GM12878 (cell line): ENCODE data around the gene OTUB1. TPM values are rescaled to one million over a fixed set of nuclear protein-coding genes. Genes with fewer than 3 reads are reported as not detected.

Experiments
- ATAC-seq: fragments of 200-7000 bp; cut with Tn5 transposase; 3 replicates; pipeline ENCODE4 v1.9.1; 2020; ENCODE audit warnings: mild to moderate bottlenecking, moderate library complexity
- BruUV-seq: library from RNA; stranded (reverse); fragments of 400-500 nt; replicated peaks from 2 replicates; lab custom pipeline; 2021; lab: Mats Ljungman, UMichigan
- CTCF ChIA-PET: fragments of 300-600 bp; sonication (Branson Sonifier 250); formaldehyde crosslinking; extraction: SDS; loops from one replicate; lab custom pipeline; 2021; ENCODE audit warnings: inconsistent platforms; lab: Yijun Ruan, JAX
- POLR2A ChIA-PET: fragments of 350-600 bp; formaldehyde crosslinking; extraction: SDS; loops from one replicate; lab custom pipeline; 2021; ENCODE audit warnings: inconsistent platforms; lab: Charles Lee
- RAD21 ChIA-PET: fragments of 300-600 bp; sonication (Branson Sonifier 250); formaldehyde crosslinking; loops from one replicate; lab custom pipeline; 2023; ENCODE audit warnings: antibody characterized with exemption; ENCODE audit not compliant: unreplicated experiment; lab: Charles Lee
- SMC1A ChIA-PET: fragments of 300-600 bp; sonication (Branson Sonifier 250); formaldehyde crosslinking; loops from one replicate; lab custom pipeline; 2023; ENCODE audit not compliant: unreplicated experiment, uncharacterized antibody; lab: Charles Lee
- DNase-seq: peaks from one replicate; pipeline ENCODE4 v3.0.0-alpha.2; 2011; ENCODE audit warnings: low read depth, low spot score
- FAIRE-seq: peaks from 3 replicates; lab custom pipeline; 2011; peaks lifted over from hg19 to GRCh38; lab: Jason Lieb, UNC
- H2AFZ ChIP-seq: 2 replicates; pipeline ENCODE4 v1.6.0; 2011; ENCODE audit warnings: low read depth, low read length, control low read depth; ENCODE audit not compliant: control insufficient read depth
- H3K27ac ChIP-seq: 2 replicates; pipeline ENCODE4 v1.5.1; 2011; ENCODE audit warnings: control low read depth; ENCODE audit not compliant: control insufficient read depth, insufficient read depth
- H3K27me3 ChIP-seq, 2 experiments: replicated peaks in 1 of 2; 2 replicates each; pipeline versions ENCODE4 v1.6.0 to v1.6.1; 2011; ENCODE audit warnings: low read length in 1 of 2; ENCODE audit not compliant: control insufficient read depth in 2 of 2, insufficient read depth in 2 of 2
- H3K36me3 ChIP-seq, 2 experiments: 2 replicates each; pipeline ENCODE4 v1.5.1; 2011; ENCODE audit warnings: low read length in 1 of 2; ENCODE audit not compliant: control insufficient read depth in 2 of 2, insufficient read depth in 2 of 2
- H3K4me1 ChIP-seq: 2 replicates; pipeline ENCODE4 v1.6.1; 2011; ENCODE audit warnings: mild to moderate bottlenecking, low read length, moderate library complexity, mixed read lengths; ENCODE audit not compliant: control insufficient read depth, insufficient read depth
- H3K4me2 ChIP-seq: 2 replicates; pipeline ENCODE4 v1.6.0; 2011; ENCODE audit warnings: control low read depth; ENCODE audit not compliant: control insufficient read depth, insufficient read depth
- H3K4me3 ChIP-seq: fragments of 200-600 bp; sonication (generic); 2 replicates; pipeline ENCODE4 v1.5.1; 2016
- H3K79me2 ChIP-seq: 2 replicates; pipeline ENCODE4 v1.6.0; 2011; ENCODE audit warnings: low read length; ENCODE audit not compliant: control insufficient read depth, insufficient read depth
- H3K9ac ChIP-seq: 2 replicates; pipeline ENCODE4 v1.8.0; 2011; ENCODE audit warnings: low read length, control low read depth, mixed read lengths; ENCODE audit not compliant: control insufficient read depth, insufficient read depth
- H3K9me3 ChIP-seq: replicated peaks from 3 replicates; pipeline ENCODE4 v1.5.1; 2011; ENCODE audit warnings: mild to moderate bottlenecking, low read length; ENCODE audit not compliant: control insufficient read depth, insufficient read depth
- H4K20me1 ChIP-seq: 2 replicates; pipeline ENCODE4 v1.6.0; 2011; ENCODE audit not compliant: control insufficient read depth, insufficient read depth
- BACH1 ChIP-seq: fragments of 450-650 bp; IDR thresholded peaks from 2 replicates; pipeline ENCODE4 v1.6.1; 2017; ENCODE audit warnings: mild to moderate bottlenecking, borderline replicate concordance
- CEBPZ ChIP-seq: fragments of 150-350 bp; IDR thresholded peaks from 2 replicates; pipeline ENCODE4 v1.6.1; 2016; ENCODE audit warnings: low read depth, low read length
- HDGF ChIP-seq: fragments of 450-650 bp; IDR thresholded peaks from 2 replicates; pipeline ENCODE4 v1.6.1; 2016; ENCODE audit warnings: antibody characterized with exemption
- KDM1A ChIP-seq: fragments of 200-600 bp; sonication (generic); IDR thresholded peaks from 2 replicates; pipeline ENCODE4 v1.6.1; 2016; ENCODE audit warnings: borderline replicate concordance
- RCOR1 ChIP-seq: conservative IDR thresholded peaks from 2 replicates; pipeline ENCODE4 v1.6.1; 2012; ENCODE audit warnings: low read depth, low read length, improper control_type of control experiment
- SKIL ChIP-seq: fragments of 450-650 bp; IDR thresholded peaks from 2 replicates; pipeline ENCODE4 v1.6.1; 2017; ENCODE audit warnings: mild to moderate bottlenecking, low read depth, inconsistent platforms; ENCODE audit not compliant: poor library complexity, severe bottlenecking
- SP1 ChIP-seq: IDR thresholded peaks from one replicate; pipeline ENCODE4 v1.6.1; 2011; ENCODE audit warnings: low read depth, low read length
- WGBS: methylation state at CpG from one replicate; pipeline ENCODE4 v1.1.6; 2016; ENCODE audit warnings: low lambda C conversion rate; ENCODE audit not compliant: insufficient replicate concordance, insufficient coverage; ENCODE audit errors: missing lambda C conversion rate; 5-methylcytosine and 5-hydroxymethylcytosine counted together
- in situ Hi-C: fragments of 300-500 bp; cut with MboI; formaldehyde crosslinking; loops from 9 replicates; pipeline ENCODE4 v1.14.3; 2018; ENCODE audit warnings: mixed read lengths
- intact Hi-C: fragments of 100-400 bp; cut with micrococcal nuclease; formaldehyde crosslinking; loops from one replicate; pipeline ENCODE4 v1.14.2; 2022; ENCODE audit not compliant: unreplicated experiment
- polyA plus RNA-seq, 11 experiments: library from polyadenylated mRNA; depleted of rRNA in 4 of 11; unstranded in 6 of 11; stranded (reverse) in 5 of 11; fragments of >200 nt; fragmentation: Nextera tagmentation in 4 of 11; fragmentation: Illumina TruSeq in 1 of 11; extraction: Ambion mirVana in 4 of 11; extraction: Trizol in 1 of 11; gene quantifications; 1 replicate in 1 of 11; 2 replicates in 10 of 11; pipeline versions ENCODE4 v1.2.1 to v1.2.3, GENCODE V29; 2011 to 2016; ENCODE audit warnings: inconsistent platforms in 2 of 11, missing spikeins in 2 of 11, low read depth in 1 of 11
- total RNA-seq, 4 experiments: library from RNA; depleted of rRNA in 3 of 4; stranded (reverse); fragments of >200 nt in 3 of 4; fragmentation: Illumina TruSeq in 1 of 4; extraction: Trizol in 1 of 4; gene quantifications; 2 replicates each; pipeline versions ENCODE4 v1.2.1 to v1.2.3, GENCODE V29; 2013 to 2021

Gene OTUB1
- total and polyA plus RNA-seq, 10 of the 15 experiments (the other 5 are each of a cell fraction or from before 2014, with no cell fraction given) = 49.6 to 225 (median 131) TPM

GRCh38 chr11:63993993-63994392 lies 7.8 kb downstream of the OTUB1 start:
- H2AFZ ChIP-seq = no peak overlapping the region
- H4K20me1 ChIP-seq = no peaks in the 10 kb centered on the region
- intact Hi-C loops = no loop called here
- RAD21 ChIA-PET = interaction anchor here (1.3 kb wide), 1 partner anchor 156 kb away, joined by 3 read pairs; no protein-coding TSS in a partner anchor
- FAIRE-seq (no peak), DNase-seq (no peak), ATAC-seq (no peak)
- SMC1A ChIA-PET = interaction anchor here (0.6 kb wide), 1 partner anchor 35 kb away, joined by 3 read pairs; no protein-coding TSS in a partner anchor
- no peak overlapping the region for H3K27ac ChIP-seq
- POLR2A ChIA-PET = no interaction called here
- no TSS peak for BruUV-seq
- no peak overlapping the region for H3K9ac ChIP-seq
- in situ Hi-C loops = no loop called here
- H3K4me3 ChIP-seq = no peak overlapping the region
- no peaks in the 10 kb centered on the region; the same call in 1 of the 2 replicates for H3K4me1 ChIP-seq
- no peak overlapping the region for H3K4me2 ChIP-seq
- no peaks in the 10 kb centered on the region for H3K27me3 ChIP-seq
- H3K9me3 ChIP-seq = no peaks in the 10 kb centered on the region
- TF ChIP-seq CEBPZ (no peak), HDGF (no peak), RCOR1 (no peak), KDM1A (no peak), SKIL (no peak), BACH1 (no peak), SP1 (no peak)
- H3K79me2 ChIP-seq = peaks cover 2% of the 10 kb centered on the region
- peaks cover 14 to 33% of the 10 kb centered on the region in 2 experiments; a peak in 3 of 4 replicates for H3K36me3 ChIP-seq
- WGBS = 76% methylated on average over 5 of the region's 6 CpGs
- CTCF ChIA-PET = interaction anchor here (2.0 kb wide), 1 partner anchor 157 kb away, joined by 6 read pairs; no protein-coding TSS in a partner anchor
